Activated CD4-positive, alpha-beta T cell treated with anti-CD3 and anti-CD28 coated beads, Interleukin-2, amount 10 ng/mL, durations not matched to agents 7 days and 5 days (primary cell): Measurements from ENCODE around the gene ZSCAN26. TPM values are rescaled to one million over a fixed set of nuclear protein-coding genes. Genes with fewer than 3 reads are reported as not detected.

Experiments
- CTCF ChIA-PET: fragments of 350-600 bp; sonication (Branson Sonifier 250); formaldehyde crosslinking; loops from one replicate; lab custom pipeline; 2021; ENCODE audit warnings: antibody characterized with exemption; lab: Charles Lee
- POLR2A ChIA-PET: fragments of 350-600 bp; sonication (Branson Sonifier 250); formaldehyde crosslinking; loops from one replicate; lab custom pipeline; 2021; ENCODE audit warnings: antibody characterized with exemption; lab: Charles Lee
- DNase-seq: peaks from one replicate; pipeline ENCODE4 v3.0.0-alpha.2; 2020
- H3K27ac Mint-ChIP-seq: one replicate; pipeline ENCODE4 v1.8.0; 2021; ENCODE audit warnings: mild to moderate bottlenecking, moderate library complexity, mixed read lengths
- H3K27me3 Mint-ChIP-seq: one replicate; pipeline ENCODE4 v1.8.0; 2021; ENCODE audit warnings: mixed read lengths
- H3K36me3 Mint-ChIP-seq: one replicate; pipeline ENCODE4 v1.8.0; 2021; ENCODE audit warnings: low read depth, mixed read lengths
- H3K4me1 Mint-ChIP-seq: one replicate; pipeline ENCODE4 v1.8.0; 2021; ENCODE audit warnings: mixed read lengths
- H3K4me3 Mint-ChIP-seq: one replicate; pipeline ENCODE4 v1.8.0; 2021; ENCODE audit warnings: mild to moderate bottlenecking, moderate library complexity, mixed read lengths
- H3K9me3 Mint-ChIP-seq: one replicate; pipeline ENCODE4 v1.8.0; 2021; ENCODE audit warnings: mixed read lengths
- total RNA-seq, 2 experiments: library from RNA; stranded (reverse); gene quantifications; one replicate each; pipeline ENCODE4 v1.2.3, GENCODE V29; 2021

The ZSCAN26 gene
- total RNA-seq, 2 experiments from 2014 or later: 8.1 to 10.5 TPM

DNA sequence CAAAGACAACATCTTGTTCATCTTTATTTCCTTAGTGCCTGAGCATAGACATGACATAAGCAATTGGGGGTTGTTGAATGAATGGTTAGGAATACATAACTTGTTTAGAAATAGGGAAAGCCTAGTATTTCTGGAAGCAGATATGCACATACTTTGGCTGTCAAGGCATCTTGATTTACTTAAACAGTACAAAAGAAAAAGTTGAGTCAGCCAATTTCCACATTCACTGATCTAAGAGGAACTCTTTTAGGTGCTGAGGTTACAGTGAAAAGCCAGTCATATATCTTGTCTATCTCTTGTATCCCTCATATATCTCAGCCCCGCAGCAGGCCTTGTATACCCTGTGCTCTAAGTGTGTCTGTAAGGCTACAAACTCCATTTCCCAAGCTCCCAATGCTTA, 26.5 kb upstream of the ZSCAN26 start:
- Mint-ChIP-seq H3K36me3 (peaks cover 16% of the 10 kb centered on the region), H3K27ac (no peak overlapping the region), H3K4me1 (no peaks in the 10 kb centered on the region), H3K4me3 (no peak overlapping the region), H3K9me3 (peaks cover 2% of the 10 kb centered on the region), H3K27me3 (no peaks in the 10 kb centered on the region)
- no peak for DNase-seq
- ChIA-PET POLR2A (no interaction called here), CTCF (no interaction called here)

GRCh38 chr6:28243946-28244345, 23.0 kb upstream of the ZSCAN26 start:
- Mint-ChIP-seq H3K27me3 (no peaks in the 10 kb centered on the region), H3K9me3 (no peaks in the 10 kb centered on the region), H3K4me3 (no peak overlapping the region), H3K4me1 (peaks cover 3% of the 10 kb centered on the region), H3K36me3 (peaks cover 46% of the 10 kb centered on the region), H3K27ac (no peak overlapping the region)
- ChIA-PET POLR2A (no interaction called here), CTCF (interaction anchor here (0.5 kb wide), 1 partner anchor 47 kb away, joined by 3 read pairs; no protein-coding TSS in a partner anchor)
- DNase-seq: no peak

- DNase-seq: no peak
- H3K36me3 Mint-ChIP-seq: peaks cover 47% of the 10 kb centered on the region
- no peak overlapping the region for H3K27ac Mint-ChIP-seq
These were observed 21.6 kb upstream of the ZSCAN26 start for GRCh38 chr6:28245206-28245941.

GRCh38 chr6:28248916-28249315, 18.0 kb upstream of the ZSCAN26 start:
- Mint-ChIP-seq H3K36me3 (peaks cover 48% of the 10 kb centered on the region), H3K27me3 (no peaks in the 10 kb centered on the region), H3K4me1 (peaks cover 32% of the 10 kb centered on the region), H3K4me3 (no peak overlapping the region), H3K9me3 (no peaks in the 10 kb centered on the region), H3K27ac (no peak overlapping the region)
- ChIA-PET POLR2A (no interaction called here), CTCF (no interaction called here)
- no peak for DNase-seq

More at GRCh38 chr6:28245206-28245941, 21.6 kb upstream of the ZSCAN26 start:
- peaks cover 11% of the 10 kb centered on the region for H3K4me1 Mint-ChIP-seq
- H3K9me3 Mint-ChIP-seq: no peaks in the 10 kb centered on the region
- ChIA-PET CTCF (no interaction called here), POLR2A (no interaction called here)
- H3K4me3 Mint-ChIP-seq: no peak overlapping the region
- H3K27me3 Mint-ChIP-seq: no peaks in the 10 kb centered on the region

GRCh38 chr6:28250747-28251146, 16.2 kb upstream of the ZSCAN26 start:
- no peak for DNase-seq
- H3K27ac Mint-ChIP-seq: no peak overlapping the region
- no peaks in the 10 kb centered on the region for H3K27me3 Mint-ChIP-seq
- peaks cover 32% of the 10 kb centered on the region for H3K4me1 Mint-ChIP-seq
- H3K9me3 Mint-ChIP-seq: no peaks in the 10 kb centered on the region
- CTCF ChIA-PET: interaction anchor here (1.4 kb wide), 1 partner anchor 146 kb away, joined by 3 read pairs; no protein-coding TSS in a partner anchor
- POLR2A ChIA-PET: no interaction called here
- H3K36me3 Mint-ChIP-seq: peaks cover 32% of the 10 kb centered on the region
- H3K4me3 Mint-ChIP-seq: peak overlapping the region; percentile 62

DNA sequence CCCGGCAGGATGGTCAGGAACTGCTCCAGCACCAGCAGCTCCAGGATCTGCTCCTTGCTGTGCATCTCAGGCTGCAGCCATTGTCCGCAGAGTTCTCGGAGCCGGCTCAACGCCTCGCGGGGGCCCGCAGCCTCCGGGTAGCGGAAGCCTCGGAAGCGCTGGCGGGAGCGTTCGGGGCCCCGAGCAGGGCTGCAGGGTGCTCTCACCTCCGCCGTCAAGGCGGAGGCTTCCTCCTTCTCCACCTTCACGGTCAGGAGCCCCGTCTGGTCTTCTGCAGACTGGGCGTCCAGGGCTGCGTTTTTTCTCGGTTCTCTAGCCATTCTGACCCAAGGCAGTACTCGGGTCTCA, 15.3 kb upstream of the ZSCAN26 start:
- Mint-ChIP-seq H3K36me3 (peaks cover 25% of the 10 kb centered on the region), H3K4me3 (peak overlapping the region; percentile 97), H3K27ac (peak overlapping the region; percentile 94), H3K4me1 (peaks cover 32% of the 10 kb centered on the region), H3K9me3 (no peaks in the 10 kb centered on the region), H3K27me3 (no peaks in the 10 kb centered on the region)
- CTCF ChIA-PET: interaction anchor here (1.1 to 1.9 kb wide), 2 partner anchors 15 to 17 kb away, joined by 5 to 7 read pairs; partner anchors contain the start of gene ZSCAN26
- DNase-seq: peak; percentile 49
- POLR2A ChIA-PET: interaction anchor here (1.0 to 1.2 kb wide), 2 partner anchors 15 to 110 kb away, joined by 3 to 6 read pairs; partner anchors contain the start of genes ZKSCAN8 and ZSCAN26

DNA sequence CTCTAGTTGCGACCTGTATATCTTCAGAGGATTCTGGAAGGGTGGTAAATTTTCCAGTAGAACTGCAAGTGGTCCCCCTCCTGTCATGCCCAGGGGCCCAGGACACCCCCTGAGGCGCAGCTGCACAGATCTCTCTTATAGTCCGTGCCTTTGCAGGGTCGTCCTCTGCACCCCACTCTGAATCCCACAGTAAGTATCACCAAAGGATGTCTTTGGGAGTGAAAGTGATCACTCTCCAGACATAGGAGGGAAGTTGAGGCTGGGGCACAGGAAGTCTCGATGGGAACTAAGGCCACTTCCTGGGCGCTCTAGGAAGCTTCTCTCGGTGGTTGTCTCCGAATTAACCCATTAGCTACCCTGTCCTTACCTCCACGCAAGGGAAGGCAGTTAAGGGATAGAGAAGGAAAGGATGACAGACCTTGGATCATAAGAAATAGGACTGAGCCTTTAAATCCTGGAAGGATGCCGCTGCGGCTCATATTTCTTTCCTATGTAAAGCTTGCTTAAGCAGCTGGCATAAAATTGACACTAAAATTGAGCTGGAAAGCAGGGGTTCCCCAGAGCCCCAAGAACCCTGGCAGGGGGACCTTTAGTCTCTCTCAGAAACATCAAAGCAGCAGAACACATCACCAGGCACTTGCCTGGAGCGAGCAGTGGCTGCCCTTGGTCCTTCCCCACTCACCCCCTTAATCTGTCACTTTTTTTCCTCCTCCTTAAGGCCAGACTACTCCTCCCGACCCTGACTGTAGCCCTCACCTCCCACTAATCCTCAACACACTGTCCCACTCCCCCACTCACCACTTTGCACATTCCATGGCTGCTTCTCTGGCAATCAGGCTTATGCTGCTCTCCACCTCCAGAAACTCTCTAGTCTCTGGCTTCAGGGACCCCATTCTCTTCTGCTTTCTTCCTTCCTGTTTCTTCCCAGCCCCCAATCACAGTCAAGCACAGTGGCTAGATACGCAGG, 14.7 kb upstream of the ZSCAN26 start, which contains the start of gene ZKSCAN4:
Gene ZKSCAN4 (minus strand): TSS at position 261 of the 967 bp plus-strand sequence. CDS start 289 bp downstream, outside the sequence.
- peak within 1 kb of the TSS; percentile 97 for H3K4me3 Mint-ChIP-seq
- H3K36me3 Mint-ChIP-seq: peaks cover 18% of the 10 kb centered on the region
- peak within 1 kb of the TSS; percentile 94 for H3K27ac Mint-ChIP-seq
- no peaks in the 10 kb centered on the region for H3K27me3 Mint-ChIP-seq
- POLR2A ChIA-PET: interaction anchor here (0.5 to 1.2 kb wide), 4 partner anchors 15 to 148 kb away, joined by 3 to 6 read pairs (median 3); partner anchors contain the start of genes ZKSCAN8, ZSCAN26 and ZSCAN31
- H3K9me3 Mint-ChIP-seq: no peaks in the 10 kb centered on the region
- CTCF ChIA-PET: interaction anchor here (0.8 to 1.9 kb wide), 4 partner anchors 14 to 136 kb away, joined by 4 to 7 read pairs (median 5); partner anchors contain the start of gene ZSCAN26
- peak; percentile 84 for DNase-seq
- H3K4me1 Mint-ChIP-seq: peaks cover 32% of the 10 kb centered on the region

DNA sequence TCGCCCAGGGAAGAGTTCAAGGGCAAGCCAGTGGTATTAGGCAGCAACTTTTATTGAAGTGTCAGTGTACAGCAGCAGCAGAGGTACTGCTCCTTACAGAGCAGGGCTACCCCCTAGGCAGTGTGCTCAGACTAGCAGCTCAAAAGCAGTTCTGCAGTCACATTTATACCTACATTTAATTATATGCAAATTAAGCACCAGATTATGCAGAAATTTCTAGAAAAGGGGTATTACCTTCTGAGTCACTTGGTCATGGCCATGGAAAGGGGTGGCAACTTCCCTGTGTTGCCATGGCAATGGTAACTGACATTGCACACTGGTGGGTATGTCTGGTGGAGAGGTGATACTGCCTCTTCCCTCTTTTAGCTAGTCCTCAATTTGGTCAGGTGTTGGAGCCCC, 12.8 kb upstream of the ZSCAN26 start:
- POLR2A ChIA-PET: no interaction called here
- Mint-ChIP-seq H3K36me3 (peaks cover 14% of the 10 kb centered on the region), H3K9me3 (peaks cover 8% of the 10 kb centered on the region), H3K27me3 (peaks cover 2% of the 10 kb centered on the region), H3K4me1 (peaks cover 38% of the 10 kb centered on the region), H3K4me3 (no peak overlapping the region), H3K27ac (no peak overlapping the region)
- CTCF ChIA-PET: interaction anchor here (0.8 to 1.5 kb wide), 2 partner anchors 13 to 15 kb away, joined by 3 to 4 read pairs; partner anchors contain the start of gene ZSCAN26
- no peak for DNase-seq

DNA sequence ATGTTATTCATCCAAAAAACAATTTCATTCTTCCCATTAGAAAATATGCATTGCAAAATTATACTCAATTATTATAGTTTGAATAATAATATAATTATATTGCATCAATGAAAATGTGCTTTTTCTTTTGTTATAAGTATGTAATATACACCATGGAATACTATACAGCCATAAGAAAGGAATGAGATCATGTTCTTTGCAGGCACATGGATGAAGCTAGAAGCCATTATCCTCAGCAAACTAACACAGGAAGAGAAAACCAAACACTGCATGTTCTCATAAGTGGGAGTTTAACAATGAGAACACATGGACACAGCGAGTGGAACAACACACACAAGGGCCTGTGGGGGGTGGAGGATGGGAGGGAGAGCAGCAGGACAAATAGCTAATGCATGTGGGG, 9.9 kb upstream of the ZSCAN26 start:
- Mint-ChIP-seq H3K27ac (no peak overlapping the region), H3K4me1 (peaks cover 23% of the 10 kb centered on the region), H3K36me3 (peaks cover 10% of the 10 kb centered on the region), H3K4me3 (no peak overlapping the region), H3K9me3 (peaks cover 13% of the 10 kb centered on the region), H3K27me3 (peaks cover 10% of the 10 kb centered on the region)
- ChIA-PET POLR2A (no interaction called here), CTCF (no interaction called here)
- DNase-seq: no peak

GRCh38 chr6:28258877-28259777, 7.8 kb upstream of the ZSCAN26 start, which contains the start of gene NKAPL:
NKAPL (plus strand) TSS chr6:28259297; CDS start chr6:28259372, 75 bp downstream.
- CTCF ChIA-PET: interaction anchor here (0.6 kb wide), 3 partner anchors 11 to 469 kb away, joined by 3 read pairs; no protein-coding TSS in a partner anchor
- POLR2A ChIA-PET: no interaction called here
- peaks cover 11% of the 10 kb centered on the region for H3K4me1 Mint-ChIP-seq
- H3K27ac Mint-ChIP-seq: peak within 1 kb of the TSS; percentile 85
- DNase-seq: peak; percentile 53
- H3K4me3 Mint-ChIP-seq: peak within 1 kb of the TSS; percentile 47
- peaks cover 10% of the 10 kb centered on the region for H3K36me3 Mint-ChIP-seq
- peaks cover 13% of the 10 kb centered on the region for H3K9me3 Mint-ChIP-seq
- H3K27me3 Mint-ChIP-seq: peaks cover 14% of the 10 kb centered on the region

DNA sequence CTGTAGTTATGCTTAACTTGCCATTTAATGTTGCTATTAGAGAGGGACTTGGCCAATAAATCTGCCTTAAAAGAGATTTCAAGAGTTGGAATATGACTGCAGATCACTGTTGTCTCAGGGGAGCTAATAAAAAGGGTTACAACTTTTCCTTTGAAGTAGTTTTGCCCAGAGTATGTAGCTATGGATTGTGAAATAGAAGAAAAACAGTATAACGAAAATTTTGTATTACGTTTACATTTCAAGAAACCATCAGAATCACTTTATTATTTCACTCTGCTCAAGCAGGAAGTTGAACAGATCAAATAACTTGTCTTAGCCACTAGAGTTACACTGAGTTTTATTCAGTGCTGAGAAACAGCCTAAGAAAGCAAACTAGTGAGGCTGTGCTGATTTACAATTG, 3.0 kb upstream of the ZSCAN26 start:
- no peak overlapping the region for H3K27ac Mint-ChIP-seq
- POLR2A ChIA-PET: no interaction called here
- no peak for DNase-seq
- CTCF ChIA-PET: interaction anchor here (1.0 to 1.4 kb wide), 2 partner anchors 17 to 96 kb away, joined by 3 to 4 read pairs; no protein-coding TSS in a partner anchor
- H3K27me3 Mint-ChIP-seq: peaks cover 14% of the 10 kb centered on the region
- peaks cover 4% of the 10 kb centered on the region for H3K9me3 Mint-ChIP-seq
- H3K4me3 Mint-ChIP-seq: no peak overlapping the region
- H3K36me3 Mint-ChIP-seq: no peaks in the 10 kb centered on the region
- peaks cover 7% of the 10 kb centered on the region for H3K4me1 Mint-ChIP-seq
